ENCODE data around the gene LCP1.

Gene LCP1

GRCh38 chr13:46154136-46154801 lies 27.7 kb downstream of the LCP1 start:
- DNase-seq = no peak

- no peak for DNase-seq
Observed at GRCh38 chr13:46152627-46153328, 29.2 kb downstream of the LCP1 start.

GRCh38 chr13:46150134-46150693 lies 31.8 kb downstream of the LCP1 start:
- no peak for DNase-seq

- DNase-seq = no peak
Observed at GRCh38 chr13:46149272-46150133, 32.5 kb downstream of the LCP1 start.

GRCh38 chr13:46146898-46147297 lies 35.1 kb downstream of the LCP1 start:
- peak; percentile 74 for DNase-seq

GRCh38 chr13:46145950-46146349 lies 36.0 kb downstream of the LCP1 start:
- DNase-seq = no peak

GRCh38 chr13:46145135-46145534 lies 36.8 kb downstream of the LCP1 start:
- no peak for DNase-seq

- DNase-seq = peak; percentile 84
Observed at GRCh38 chr13:46143184-46143701, 38.7 kb downstream of the LCP1 start.

GRCh38 chr13:46142776-46143175 lies 39.2 kb downstream of the LCP1 start:
- peak; percentile 84 for DNase-seq

- DNase-seq = no peak
Observed at GRCh38 chr13:46140044-46140443, 41.9 kb downstream of the LCP1 start.

- DNase-seq = no peak
Observed at GRCh38 chr13:46137627-46138317, 44.2 kb downstream of the LCP1 start.

- no peak for DNase-seq
Observed at GRCh38 chr13:46136688-46137087, 45.3 kb downstream of the LCP1 start.

GRCh38 chr13:46134961-46135522 lies 46.9 kb downstream of the LCP1 start:
- DNase-seq = peak; percentile 93

GRCh38 chr13:46134494-46134893 lies 47.5 kb downstream of the LCP1 start:
- DNase-seq = no peak

- no peak for DNase-seq
Observed at GRCh38 chr13:46132109-46132508, 49.9 kb downstream of the LCP1 start.

GRCh38 chr13:46131705-46132104 lies 50.3 kb downstream of the LCP1 start:
- DNase-seq = peak; percentile 74

- DNase-seq = no peak
Observed at GRCh38 chr13:46129955-46130618, 51.9 kb downstream of the LCP1 start.

GRCh38 chr13:46129124-46129523 lies 52.9 kb downstream of the LCP1 start:
- DNase-seq = no peak

- no peak for DNase-seq
Observed at GRCh38 chr13:46127358-46128023, 54.5 kb downstream of the LCP1 start.

- peak; percentile 76 for DNase-seq
Observed at GRCh38 chr13:46126552-46127357, 55.2 kb downstream of the LCP1 start.
